ENCODE data around the gene PFN4. TPM values are rescaled to one million over a fixed set of nuclear protein-coding genes. Genes with fewer than 3 reads are reported as not detected.
A peak's percentile ranks its signal among the peaks of the same experiment; 100 is the strongest.

Gene PFN4
- total and polyA plus RNA-seq, 2 donors, result 0.58 to 1.4 TPM

DNA sequence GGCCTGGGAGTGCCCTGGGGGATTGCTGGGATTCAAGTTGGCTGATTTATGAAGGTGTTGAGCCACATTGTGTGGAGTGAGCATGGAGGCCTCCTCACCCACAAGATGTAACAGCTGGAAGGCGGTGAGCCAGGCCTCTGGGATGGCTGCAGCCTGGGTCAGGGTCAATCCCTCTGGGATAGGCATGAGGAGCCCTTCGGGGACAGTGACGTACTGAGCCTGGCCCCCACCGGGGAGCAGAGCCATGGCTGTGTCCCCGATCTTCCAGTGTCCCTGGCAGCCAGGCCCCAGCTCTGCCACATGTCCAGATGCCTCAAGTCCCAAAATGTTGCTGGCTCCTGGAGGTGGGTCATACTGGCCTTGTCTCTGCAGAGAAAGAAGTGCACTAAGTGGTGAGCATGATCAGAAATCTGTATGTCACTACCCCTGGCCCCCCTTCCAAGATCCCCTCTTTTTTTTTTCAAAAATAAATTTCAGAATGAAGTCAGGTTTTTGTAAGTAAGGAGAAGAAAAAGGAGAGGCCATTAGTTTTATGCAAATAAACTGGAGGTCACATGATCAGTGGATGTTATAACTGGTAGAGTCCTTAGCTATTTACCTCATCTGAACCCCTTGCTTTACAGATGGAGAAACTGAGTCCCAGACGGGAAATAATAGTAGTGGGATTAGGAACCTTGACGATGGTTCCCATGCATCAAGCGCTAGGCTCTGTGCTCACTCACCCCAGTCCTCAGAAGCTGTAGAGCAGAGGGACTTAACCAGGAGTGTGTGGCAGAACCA is 40.2 kb downstream of the PFN4 start:
- no peak for DNase-seq (ENCODE audit: extremely low spot score)
- Histone ChIP-seq H3K4me3 (ENCODE audit: low read depth, low read length) (no peak overlapping the region), H3K27ac (ENCODE audit: low read depth) (no peak overlapping the region), H3K36me3 (ENCODE audit: insufficient read depth) (no peaks in the 10 kb centered on the region), H3K4me1 (ENCODE audit: insufficient read depth) (no peaks in the 10 kb centered on the region)
- WGBS, result 87% methylated on average over 8 of the region's 8 CpGs

DNA sequence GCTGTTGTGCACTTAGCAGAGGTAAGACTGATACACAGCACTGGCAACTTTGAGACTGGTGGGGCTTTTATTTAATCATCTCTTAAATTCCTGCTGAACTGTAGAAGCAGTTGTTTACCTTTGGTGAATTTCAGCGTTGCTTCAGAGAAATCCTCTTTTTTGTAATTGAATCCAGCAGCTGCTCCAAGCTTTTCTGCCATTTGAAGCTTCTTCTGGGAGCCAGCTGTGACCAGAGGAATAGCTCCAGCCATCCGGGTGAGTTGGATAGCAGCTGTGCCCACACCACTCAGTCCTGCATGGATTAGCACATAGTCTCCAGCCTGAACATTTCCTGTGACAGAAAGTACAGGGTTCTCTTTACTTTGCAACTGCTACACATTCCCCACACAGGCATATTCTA is 42.4 kb downstream of the PFN4 start:
- DNase-seq (ENCODE audit: extremely low spot score), result no peak
- no peak overlapping the region for H3K27ac ChIP-seq (ENCODE audit: low read depth)
- WGBS, result 42% methylated on average over 2 of the region's 2 CpGs
- H3K4me1 ChIP-seq (ENCODE audit: insufficient read depth), result no peaks in the 10 kb centered on the region
- no peaks in the 10 kb centered on the region for H3K36me3 ChIP-seq (ENCODE audit: insufficient read depth)
- H3K4me3 ChIP-seq (ENCODE audit: low read depth, low read length), result no peak overlapping the region

DNA sequence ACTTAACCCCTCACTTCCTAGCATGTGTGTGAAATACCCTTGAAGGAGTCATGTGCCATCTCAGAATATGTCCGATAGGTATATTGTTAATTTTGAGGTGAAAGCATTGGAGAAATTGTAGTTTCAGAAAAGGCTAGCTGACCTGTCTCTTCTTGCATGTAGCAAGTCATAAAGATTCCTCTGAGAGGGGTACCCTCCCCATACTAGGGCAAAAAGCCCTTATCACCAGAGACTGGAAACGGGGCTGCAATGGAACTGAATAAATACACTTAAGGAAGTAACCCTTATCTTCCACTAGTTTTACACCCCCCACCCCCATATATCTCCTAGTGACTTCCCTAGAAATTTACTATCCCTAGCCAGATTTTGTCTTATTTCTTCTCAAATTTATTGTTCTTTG is 45.3 kb downstream of the PFN4 start:
- Histone ChIP-seq H3K4me1 (ENCODE audit: insufficient read depth) (no peaks in the 10 kb centered on the region), H3K36me3 (ENCODE audit: insufficient read depth) (no peaks in the 10 kb centered on the region), H3K4me3 (ENCODE audit: low read depth, low read length) (no peak overlapping the region), H3K27ac (ENCODE audit: low read depth) (no peak overlapping the region)
- no peak for DNase-seq (ENCODE audit: extremely low spot score)
- 67% methylated on average over 2 of the region's 2 CpGs for WGBS

DNA sequence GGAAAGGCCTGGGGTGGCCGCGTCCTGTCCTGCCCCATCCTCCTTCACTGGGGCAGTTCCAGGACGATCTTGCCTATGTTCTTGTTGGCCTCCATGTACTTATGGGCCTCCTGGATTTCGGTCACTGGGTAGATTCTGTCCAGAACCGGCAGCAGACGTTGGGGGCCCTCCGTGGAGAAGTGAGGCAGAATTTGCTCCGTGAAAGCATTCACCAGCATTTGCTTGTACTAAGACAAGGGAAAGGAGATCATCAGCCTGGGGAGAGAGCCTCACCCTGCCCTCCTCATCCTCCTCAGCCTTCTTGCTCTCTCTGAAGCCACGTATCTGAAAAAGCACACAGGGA is 45.6 kb downstream of the PFN4 start:
- WGBS, result 9% methylated on average over 9 of the region's 9 CpGs
- Histone ChIP-seq H3K4me3 (ENCODE audit: low read depth, low read length) (peak overlapping the region; percentile 72), H3K4me1 (ENCODE audit: insufficient read depth) (no peaks in the 10 kb centered on the region), H3K36me3 (ENCODE audit: insufficient read depth) (no peaks in the 10 kb centered on the region), H3K27ac (ENCODE audit: low read depth) (peak overlapping the region; percentile 97)
- DNase-seq (ENCODE audit: extremely low spot score), result no peak

DNA sequence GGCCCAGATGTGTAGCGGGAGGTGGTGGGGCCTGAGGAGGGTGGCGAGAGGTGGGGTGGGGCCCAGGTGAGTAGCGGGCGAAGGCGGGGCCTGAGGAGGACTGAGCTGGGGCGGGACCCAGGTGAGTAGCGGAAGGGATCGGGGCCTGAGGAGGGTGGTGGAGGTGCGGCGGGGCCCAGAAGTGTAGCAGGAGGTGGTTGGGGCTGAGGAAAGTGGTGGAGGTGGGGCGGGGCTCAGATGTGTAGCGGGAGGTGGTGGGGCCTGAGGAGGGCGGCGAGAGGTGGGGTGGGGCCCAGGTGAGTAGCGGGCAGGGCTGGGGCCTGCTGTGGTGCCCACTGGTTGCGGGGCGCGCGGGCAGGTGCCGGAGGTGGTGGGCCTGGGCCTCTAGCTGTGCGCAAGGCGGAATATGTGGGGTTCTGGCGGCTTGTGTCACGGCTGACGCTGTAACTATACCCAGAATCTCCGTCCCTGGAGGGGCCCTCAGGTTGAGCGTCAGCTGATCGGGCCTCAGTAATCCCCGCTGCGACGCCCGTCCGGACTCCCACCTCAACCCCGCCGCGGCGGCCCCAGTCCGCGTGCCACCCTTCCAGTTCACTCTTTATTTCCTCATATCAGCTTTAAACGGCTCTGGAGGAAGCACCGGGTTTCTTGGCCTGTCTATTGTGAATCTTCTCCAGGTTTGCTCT is 46.1 kb downstream of the PFN4 start:
- no peak for DNase-seq (ENCODE audit: extremely low spot score)
- Histone ChIP-seq H3K27ac (ENCODE audit: low read depth) (peak overlapping the region; percentile 97), H3K4me3 (ENCODE audit: low read depth, low read length) (peak overlapping the region; percentile 72), H3K36me3 (ENCODE audit: insufficient read depth) (no peaks in the 10 kb centered on the region), H3K4me1 (ENCODE audit: insufficient read depth) (no peaks in the 10 kb centered on the region)
- WGBS, result 3% methylated on average over 41 of the region's 41 CpGs

DNA sequence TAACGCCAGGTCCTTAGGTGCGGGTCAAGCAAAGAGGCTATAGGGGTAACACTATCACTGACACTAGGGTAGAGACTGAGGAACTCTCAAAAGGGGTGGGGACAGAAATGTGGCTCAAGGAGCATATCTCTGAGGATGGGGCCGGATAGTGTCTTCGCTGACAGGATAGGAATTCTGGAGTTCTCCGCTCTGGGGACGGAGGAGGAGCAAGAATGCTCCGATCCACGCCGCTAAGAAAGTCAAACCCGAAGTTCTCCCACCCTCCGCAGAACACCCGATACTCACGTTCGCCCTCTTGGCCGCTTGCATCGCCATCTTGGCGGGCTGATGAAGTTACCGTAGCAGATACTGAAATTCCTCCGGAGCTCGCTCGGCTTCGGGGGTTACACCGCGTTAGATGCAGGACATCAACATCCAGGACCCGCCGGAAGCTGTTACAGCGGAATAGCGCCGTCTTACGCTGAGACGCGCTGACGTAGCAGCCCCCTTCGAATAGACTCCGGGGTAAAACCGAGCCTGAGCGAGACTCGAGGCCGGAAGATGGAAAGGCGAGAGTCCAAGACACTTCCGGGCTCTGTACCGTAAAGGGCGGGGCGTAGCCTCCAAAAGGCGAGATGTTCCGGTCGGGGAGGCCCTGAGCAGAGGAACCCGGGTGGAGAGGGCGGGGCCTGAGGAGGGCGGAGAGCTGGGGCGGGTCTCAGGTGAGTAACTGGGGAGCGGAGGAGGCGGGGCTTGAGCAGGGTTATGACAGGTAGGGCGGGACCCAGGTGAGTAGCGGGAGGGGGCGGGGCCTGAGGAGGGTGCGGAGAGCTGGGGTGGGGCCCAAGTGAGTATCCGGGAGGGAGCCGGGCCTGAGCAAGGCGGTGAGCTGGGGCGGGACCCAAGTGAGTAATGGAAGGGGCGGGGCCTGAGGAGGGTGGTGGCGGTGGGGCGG is 47.0 kb downstream of the PFN4 start, which contains the start of gene SF3B6:
SF3B6 (minus strand) TSS at position 412 of the 934 bp plus-strand sequence; CDS start at position 315, 97 bp downstream.
- peak within 1 kb of the TSS; percentile 97 for H3K27ac ChIP-seq (ENCODE audit: low read depth)
- no peaks in the 10 kb centered on the region for H3K36me3 ChIP-seq (ENCODE audit: insufficient read depth)
- no peaks in the 10 kb centered on the region for H3K4me1 ChIP-seq (ENCODE audit: insufficient read depth)
- peak within 1 kb of the TSS; percentile 72 for H3K4me3 ChIP-seq (ENCODE audit: low read depth, low read length)
- peak; percentile 98 for DNase-seq (ENCODE audit: extremely low spot score)
- under 1% methylated on average over 64 of the region's 64 CpGs for WGBS

DNA sequence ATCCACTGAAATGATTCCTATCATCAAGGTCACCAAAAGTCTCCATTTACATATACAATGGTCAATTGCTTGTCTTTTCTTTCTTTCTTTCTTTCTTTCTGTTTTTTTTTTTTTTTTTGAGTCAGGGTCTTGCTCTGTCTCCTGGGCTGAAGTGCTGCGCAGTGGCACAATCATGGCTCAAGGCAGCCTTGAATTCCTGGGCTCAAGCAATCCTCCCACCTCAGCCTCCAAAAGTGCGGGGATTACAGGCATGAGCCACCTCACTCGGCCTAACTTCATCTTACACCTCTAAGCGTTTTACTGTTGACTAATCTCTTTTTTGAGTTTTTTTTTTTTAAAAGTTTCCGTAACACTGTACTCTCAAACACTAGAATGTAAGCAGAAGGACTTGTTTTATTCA is 47.9 kb downstream of the PFN4 start:
- Histone ChIP-seq H3K36me3 (ENCODE audit: insufficient read depth) (no peaks in the 10 kb centered on the region), H3K27ac (ENCODE audit: low read depth) (no peak overlapping the region), H3K4me3 (ENCODE audit: low read depth, low read length) (peak overlapping the region; percentile 72), H3K4me1 (ENCODE audit: insufficient read depth) (no peaks in the 10 kb centered on the region)
- 57% methylated on average over 5 of the region's 5 CpGs for whole genome bisulfite sequencing
- DNase-seq (ENCODE audit: extremely low spot score), result no peak

DNA sequence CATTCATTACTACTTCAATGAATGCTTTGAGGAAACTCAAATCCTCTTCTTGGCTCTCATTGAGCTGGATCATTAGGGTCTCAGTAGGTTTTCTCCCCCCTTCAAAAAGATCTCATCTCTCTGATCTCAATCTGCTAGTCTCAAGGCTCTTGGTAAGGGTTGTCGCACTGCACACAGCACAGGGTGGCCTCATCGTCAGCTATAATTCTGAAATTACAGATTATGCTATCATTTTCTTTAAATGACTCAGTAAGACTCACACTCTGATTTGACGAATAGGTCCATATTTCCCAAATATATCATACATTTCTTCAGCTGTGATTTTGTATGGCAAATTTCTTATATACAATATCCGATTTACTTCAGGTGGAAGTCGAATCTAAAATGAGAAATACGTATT is 49.3 kb downstream of the PFN4 start:
- WGBS, result 93% methylated on average over 6 of the region's 6 CpGs
- Histone ChIP-seq H3K36me3 (ENCODE audit: insufficient read depth) (no peaks in the 10 kb centered on the region), H3K4me3 (ENCODE audit: low read depth, low read length) (no peak overlapping the region), H3K4me1 (ENCODE audit: insufficient read depth) (no peaks in the 10 kb centered on the region), H3K27ac (ENCODE audit: low read depth) (no peak overlapping the region)
- DNase-seq (ENCODE audit: extremely low spot score), result no peak

DNA sequence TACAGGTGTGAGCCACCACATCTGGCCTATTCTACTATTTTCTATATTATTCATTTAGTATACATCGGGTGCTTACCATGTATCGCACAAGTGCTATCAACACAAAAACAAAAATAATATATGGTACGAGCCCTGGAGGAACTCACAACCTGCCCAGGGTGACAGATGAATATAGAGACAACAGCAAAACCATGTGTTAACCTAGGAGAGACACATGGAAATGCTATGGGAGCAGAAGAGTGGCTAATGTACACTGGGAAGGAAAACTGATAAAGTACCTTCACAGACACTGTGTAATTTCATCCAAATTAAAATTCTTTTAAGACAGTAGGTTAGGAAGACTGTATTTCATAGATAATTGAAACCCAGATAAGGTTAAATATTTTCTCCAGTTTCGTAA is 50.9 kb downstream of the PFN4 start:
- no peak overlapping the region for H3K4me3 ChIP-seq (ENCODE audit: low read depth, low read length)
- DNase-seq (ENCODE audit: extremely low spot score), result no peak
- no peak overlapping the region for H3K27ac ChIP-seq (ENCODE audit: low read depth)
- no peaks in the 10 kb centered on the region for H3K4me1 ChIP-seq (ENCODE audit: insufficient read depth)
- peaks cover 1% of the 10 kb centered on the region for H3K36me3 ChIP-seq (ENCODE audit: insufficient read depth)
- 84% methylated on average over 4 of the region's 4 CpGs for WGBS

DNA sequence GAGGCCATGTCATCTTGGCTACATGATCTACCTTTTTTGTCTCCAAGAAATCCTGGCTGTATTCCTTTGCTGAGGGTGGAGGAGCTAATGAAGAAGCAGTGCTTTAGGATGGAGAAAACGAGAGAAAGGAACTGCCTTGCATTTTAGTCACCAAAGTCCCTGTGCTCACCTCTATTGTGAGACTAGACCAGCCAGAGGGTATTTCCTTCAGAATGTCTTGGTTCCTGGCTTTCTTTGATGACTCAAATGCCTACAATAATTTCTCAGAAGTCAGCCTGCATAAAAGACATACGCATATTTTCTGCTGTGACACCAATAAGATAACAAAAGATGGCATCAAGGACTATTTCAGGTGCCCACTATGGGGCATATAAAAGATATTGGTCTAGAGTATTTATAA is 57.8 kb downstream of the PFN4 start:
- 81% methylated on average over 2 of the region's 2 CpGs for WGBS
- peaks cover 5% of the 10 kb centered on the region for H3K36me3 ChIP-seq (ENCODE audit: insufficient read depth)

More for the DNA sequence above, 57.8 kb downstream of the PFN4 start:
- H3K4me1 ChIP-seq (ENCODE audit: insufficient read depth), result no peaks in the 10 kb centered on the region
- DNase-seq (ENCODE audit: extremely low spot score), result no peak
- no peak overlapping the region for H3K4me3 ChIP-seq (ENCODE audit: low read depth, low read length)
- no peak overlapping the region for H3K27ac ChIP-seq (ENCODE audit: low read depth)

Other genes with a start within 250 kb of the PFN4 start
- 75.6 TPM for gene ATAD2B, start 196.2 kb downstream of the PFN4 start, total RNA-seq
- 5.1 TPM for gene ATAD2B, start 196.2 kb downstream of the PFN4 start, polyA plus RNA-seq
- gene UBXN2A, start 182.9 kb downstream of the PFN4 start, total RNA-seq, result 33.6 TPM
- gene UBXN2A, start 182.9 kb downstream of the PFN4 start, polyA plus RNA-seq, result 8.6 TPM
- 0.85 TPM for gene MFSD2B, start 113.2 kb downstream of the PFN4 start, total RNA-seq
- 0.22 TPM for gene MFSD2B, start 113.2 kb downstream of the PFN4 start, polyA plus RNA-seq
- 13.1 TPM for gene WDCP, start 75.9 kb downstream of the PFN4 start, total RNA-seq
- gene WDCP, start 75.9 kb downstream of the PFN4 start, polyA plus RNA-seq, result 4.9 TPM
- 5.1 TPM for gene FKBP1B, start 73.6 kb downstream of the PFN4 start, total RNA-seq
- gene FKBP1B, start 73.6 kb downstream of the PFN4 start, polyA plus RNA-seq, result 10.5 TPM
- 139 TPM for gene SF3B6, start 47.0 kb downstream of the PFN4 start, total RNA-seq
- gene SF3B6, start 47.0 kb downstream of the PFN4 start, polyA plus RNA-seq, result 121 TPM
- 28.6 TPM for gene TP53I3, start 38.5 kb downstream of the PFN4 start, total RNA-seq
- gene TP53I3, start 38.5 kb downstream of the PFN4 start, polyA plus RNA-seq, result 16.9 TPM
- gene FAM228B, start 135 bp upstream of the PFN4 start, total RNA-seq, result 61.8 TPM
- gene FAM228B, start 135 bp upstream of the PFN4 start, polyA plus RNA-seq, result 13.8 TPM
- gene FAM228A, start 51.7 kb upstream of the PFN4 start, total RNA-seq, result 1.0 TPM
- 0.70 TPM for gene FAM228A, start 51.7 kb upstream of the PFN4 start, polyA plus RNA-seq
- gene ITSN2, start 237.2 kb upstream of the PFN4 start, total RNA-seq, result 61.3 TPM
- 24.7 TPM for gene ITSN2, start 237.2 kb upstream of the PFN4 start, polyA plus RNA-seq